ENCODE measurements around the gene LRP1B.
"Not testable (repeated sequence)": the region's sequence is repeated elsewhere in the genome, so short reads cannot be mapped to it uniquely, and the experiment has no call there.

The LRP1B gene

DNA sequence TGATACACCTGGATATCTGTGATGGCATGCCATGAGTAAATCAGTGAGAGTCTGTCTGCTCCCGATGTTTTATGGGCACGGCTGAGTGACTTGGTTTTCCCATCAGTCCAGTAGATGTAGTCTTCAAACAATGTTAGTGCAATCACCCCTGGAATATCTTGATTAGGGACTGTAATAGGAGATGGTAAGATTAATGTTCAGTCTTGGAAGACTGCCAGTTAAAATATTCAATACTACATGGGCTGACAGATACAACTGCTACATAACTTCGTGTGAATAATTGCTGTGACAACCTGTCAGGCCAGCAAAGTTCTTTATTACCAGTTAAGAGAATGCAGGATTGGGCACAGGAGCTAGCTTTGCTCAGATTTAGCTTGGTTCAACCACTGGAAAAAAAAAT is 1673.3 kb downstream of the LRP1B start:
- no peak for DNase-seq

DNA sequence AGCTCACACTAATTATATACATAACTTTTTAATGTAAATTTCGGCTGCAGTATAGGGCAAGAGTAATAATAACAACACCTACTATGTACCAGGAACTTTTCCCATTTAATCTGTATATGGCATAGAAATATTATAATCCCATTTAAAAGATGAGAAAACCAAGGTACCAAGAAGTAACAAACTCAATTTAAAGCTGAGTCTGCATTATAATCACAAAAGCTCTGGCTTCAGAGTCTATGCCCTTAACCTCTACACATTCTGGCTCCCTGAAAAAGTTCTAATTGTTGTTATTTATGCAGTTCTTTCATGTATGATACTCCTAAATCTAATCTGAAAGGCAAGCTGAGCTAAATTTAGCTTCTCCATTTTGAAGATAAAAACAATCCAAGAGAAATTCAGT is 1675.5 kb downstream of the LRP1B start:
- DNase-seq, result no peak

DNA sequence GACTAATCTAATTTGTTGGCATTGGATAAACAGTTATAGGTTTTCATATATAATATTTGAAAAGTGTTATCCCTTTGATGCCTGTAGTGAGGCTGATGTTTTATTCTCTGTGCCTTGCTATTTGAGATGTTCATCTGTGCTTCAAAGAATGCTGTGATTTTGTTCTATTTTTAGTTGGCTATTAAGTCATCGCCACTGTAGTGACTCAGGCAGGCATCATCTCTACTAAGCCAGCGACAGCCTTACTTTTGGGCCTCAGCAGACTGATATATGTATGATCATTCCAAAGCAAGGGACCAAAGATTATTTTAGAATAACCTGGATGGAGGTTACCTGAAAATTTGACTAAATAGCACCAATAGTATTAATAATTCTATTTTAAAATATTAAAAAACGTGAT is 1676.1 kb downstream of the LRP1B start:
- no peak for DNase-seq

DNA sequence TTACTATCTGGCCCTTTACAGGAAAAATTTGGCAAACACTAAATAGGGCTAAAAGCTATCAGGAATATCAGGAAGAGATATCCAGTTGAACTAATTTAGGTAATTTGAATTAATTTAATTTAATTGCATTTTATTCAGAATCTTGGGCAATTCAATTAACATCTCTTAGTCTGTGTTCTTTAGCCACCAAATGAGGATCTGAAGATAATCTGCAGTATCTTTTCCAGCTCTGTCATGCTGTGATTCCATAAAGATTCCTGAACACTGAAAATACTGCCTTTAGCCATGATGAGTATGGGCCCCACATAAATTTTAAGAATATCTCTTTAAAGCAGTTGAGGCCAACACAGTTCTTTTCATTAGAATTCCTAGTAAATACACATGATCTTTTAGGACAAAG is 1679.5 kb downstream of the LRP1B start:
- DNase-seq, result no peak

DNA sequence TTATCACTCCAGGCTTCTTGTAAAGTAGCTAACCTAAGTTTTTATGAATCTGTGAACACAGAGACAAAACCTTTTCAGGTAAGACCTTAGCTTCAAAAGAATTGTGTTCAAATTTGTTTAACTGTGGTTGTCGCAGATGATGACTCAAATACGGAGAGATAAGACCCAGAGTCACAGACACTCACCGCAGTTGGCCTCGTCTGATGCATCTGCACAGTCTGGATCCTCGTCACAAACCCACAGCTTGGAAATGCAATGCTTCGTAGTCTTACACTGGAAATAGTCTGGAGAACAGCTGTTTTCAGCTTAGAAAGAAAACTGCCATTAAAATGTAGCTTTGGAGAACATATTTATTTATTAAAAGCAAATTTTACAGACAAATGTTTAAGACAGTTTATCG is 1688.5 kb downstream of the LRP1B start:
- DNase-seq, result no peak

DNA sequence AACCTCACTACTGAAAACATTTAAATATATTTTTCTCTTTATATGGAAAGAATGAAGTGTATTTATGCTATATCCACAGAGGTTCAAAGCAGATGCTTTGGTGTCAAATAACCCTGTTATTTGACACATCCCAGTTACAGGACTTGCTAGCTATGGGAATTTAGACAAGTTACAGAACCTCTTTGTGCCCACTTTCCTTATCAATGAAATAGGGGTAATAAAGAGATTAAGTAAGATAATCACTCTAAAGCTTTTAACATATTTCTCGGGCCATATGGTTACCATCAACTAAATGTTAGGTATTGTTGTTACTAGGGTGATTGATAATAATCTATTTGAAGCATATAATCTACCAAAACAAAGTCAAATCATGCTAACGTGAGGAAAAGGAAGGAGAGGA is 1690.0 kb downstream of the LRP1B start:
- no peak for DNase-seq

DNA sequence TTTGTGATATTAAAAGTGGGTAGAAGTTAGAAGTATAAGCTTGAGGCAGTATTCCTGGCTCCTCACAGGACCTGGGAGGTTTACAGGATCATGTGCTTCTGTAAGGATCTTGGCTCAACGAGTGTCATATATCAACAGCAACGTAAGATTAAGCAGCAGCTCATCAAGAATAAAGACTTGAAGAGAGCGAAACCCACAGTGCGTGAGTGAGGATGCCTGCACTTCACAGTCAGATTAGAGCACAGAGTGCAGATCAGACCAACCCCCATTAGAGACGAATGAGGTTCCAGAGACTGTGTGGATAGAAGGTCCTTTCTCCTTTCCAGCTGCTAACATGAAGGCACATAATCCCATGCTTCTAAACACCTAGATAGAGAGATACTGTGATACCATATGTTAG is 1693.9 kb downstream of the LRP1B start:
- DNase-seq, result no peak

DNA sequence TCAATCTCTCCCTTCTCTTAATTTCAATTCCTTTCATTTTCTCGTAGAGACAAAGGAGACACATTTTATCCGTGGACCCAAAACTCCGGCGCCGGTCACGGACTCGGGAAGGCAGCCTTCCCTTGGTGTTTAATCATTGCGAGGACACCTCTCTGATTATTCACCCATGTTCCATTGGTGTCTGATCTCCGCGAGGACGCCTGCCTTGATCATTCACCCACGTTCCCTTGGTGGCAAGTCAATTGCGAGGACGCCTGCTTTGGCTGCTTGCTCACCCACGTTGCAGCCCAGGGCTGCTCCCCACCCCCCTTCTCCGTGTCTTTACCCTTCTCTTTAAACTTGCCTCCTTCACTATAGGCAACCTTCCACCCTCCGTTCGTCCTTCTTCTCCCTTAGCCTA is 1703.8 kb downstream of the LRP1B start:
- not testable (repeated sequence) for DNase-seq

DNA sequence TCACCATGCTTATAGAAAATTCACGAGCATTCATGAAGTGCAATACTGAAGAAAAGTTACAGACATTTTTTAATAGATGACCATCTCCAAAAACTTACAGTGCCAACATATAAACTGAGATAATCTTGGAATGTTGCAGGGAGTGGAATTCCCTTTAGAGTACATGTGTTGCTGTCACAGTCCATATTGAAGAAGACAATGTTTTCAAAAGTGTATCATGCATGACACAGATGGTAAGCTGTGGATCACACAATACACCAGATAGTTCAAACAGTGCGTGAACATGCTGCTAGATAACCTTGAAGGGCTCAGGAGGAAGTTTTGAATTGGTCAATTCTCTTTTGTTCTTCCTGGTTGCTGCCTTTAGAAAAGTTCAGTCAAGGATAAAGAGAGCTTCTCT is 1706.3 kb downstream of the LRP1B start:
- no peak for DNase-seq

DNA sequence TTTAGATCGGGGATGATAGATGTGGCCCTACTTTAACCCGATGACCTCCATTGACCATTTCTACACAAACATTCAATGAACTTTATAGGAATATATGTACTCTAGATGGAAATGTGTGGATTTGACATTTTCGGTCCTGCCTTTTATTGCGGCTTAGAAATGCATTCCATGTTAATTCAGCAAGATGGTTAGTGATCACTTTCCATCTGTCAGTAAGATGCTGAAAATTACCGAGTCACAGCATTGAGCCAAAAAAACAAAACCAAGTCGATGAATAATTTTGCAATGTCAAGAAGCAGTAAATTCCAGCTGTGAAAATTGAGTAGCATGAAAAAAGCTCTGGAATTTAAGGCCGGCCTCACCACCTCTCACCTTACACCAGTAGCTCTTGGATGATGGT is 1708.1 kb downstream of the LRP1B start:
- DNase-seq, result no peak

DNA sequence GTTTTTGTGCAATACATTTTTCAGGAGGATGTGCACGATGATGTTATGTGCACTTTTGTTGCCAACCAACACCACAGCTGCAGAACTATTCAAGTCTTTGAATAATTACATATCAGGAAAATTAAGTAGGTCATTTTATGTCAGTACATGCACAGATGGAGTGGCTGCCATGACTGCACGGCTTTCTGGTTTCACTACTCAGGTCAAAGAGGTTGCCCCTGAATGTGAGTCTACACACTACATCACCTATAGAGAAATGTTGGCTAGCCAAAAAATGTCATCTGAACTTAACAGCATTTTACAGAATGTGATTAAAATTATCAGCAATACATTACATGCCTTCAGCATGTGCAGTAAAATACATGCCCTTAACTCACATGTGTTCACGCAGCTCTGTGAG is 1713.3 kb downstream of the LRP1B start:
- DNase-seq, result no peak

DNA sequence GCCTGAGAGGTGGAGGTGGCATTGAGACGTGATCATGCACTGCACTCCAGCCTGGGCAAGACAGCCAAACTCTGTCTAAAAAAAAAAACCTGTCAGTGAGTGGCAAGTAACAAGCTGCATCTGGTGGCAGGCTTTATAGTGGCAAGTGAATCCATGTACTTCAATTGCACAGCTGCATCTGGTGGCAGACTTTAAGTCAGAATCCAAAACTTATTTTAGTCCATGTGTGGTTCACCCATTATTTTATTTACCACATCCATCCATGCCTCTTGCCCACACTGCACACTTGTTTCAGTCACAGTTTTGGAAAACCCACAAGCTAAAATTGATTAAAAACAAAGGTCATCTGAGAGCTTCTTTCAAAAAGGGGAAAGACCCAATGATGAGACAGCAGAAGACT is 1714.2 kb downstream of the LRP1B start:
- no peak for DNase-seq

DNA sequence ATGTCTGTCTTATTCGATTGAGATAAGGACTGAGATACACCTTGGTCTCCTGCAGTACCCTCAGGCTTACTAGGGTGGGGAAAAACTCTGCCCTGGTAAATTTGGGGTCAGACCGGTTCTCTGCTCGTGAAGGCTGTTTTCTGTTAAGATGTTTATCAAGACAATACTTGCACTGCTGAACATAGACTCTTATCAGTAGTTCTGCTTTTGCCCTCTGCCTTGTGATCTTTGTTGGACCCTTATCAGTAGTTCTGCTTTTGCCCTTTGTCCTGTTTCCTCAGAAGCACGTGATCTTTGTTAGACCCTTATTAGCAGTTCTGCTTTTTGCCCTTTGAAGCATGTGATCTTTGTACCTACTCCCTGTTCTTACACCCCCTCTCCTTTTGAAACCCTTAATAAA is 1715.8 kb downstream of the LRP1B start:
- not testable (repeated sequence) for DNase-seq

DNA sequence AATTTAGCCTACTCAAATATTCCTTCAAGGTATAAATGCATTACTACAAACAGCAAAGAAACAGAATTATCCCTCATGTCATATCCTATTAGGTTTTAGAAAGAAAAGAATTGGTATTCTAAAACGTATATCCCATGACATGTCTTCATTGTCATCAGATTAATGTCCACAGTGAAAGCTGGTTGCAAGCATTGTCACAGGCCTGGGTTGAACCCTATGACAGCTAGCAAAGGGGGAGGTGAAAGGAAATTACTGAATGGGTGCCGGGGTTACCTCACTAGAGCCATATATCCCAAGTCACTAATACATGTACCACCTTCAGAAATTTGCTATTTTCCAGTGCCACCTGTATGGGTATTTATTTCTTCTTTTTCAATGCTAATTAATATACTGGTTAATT is 1720.1 kb downstream of the LRP1B start:
- no peak for DNase-seq

DNA sequence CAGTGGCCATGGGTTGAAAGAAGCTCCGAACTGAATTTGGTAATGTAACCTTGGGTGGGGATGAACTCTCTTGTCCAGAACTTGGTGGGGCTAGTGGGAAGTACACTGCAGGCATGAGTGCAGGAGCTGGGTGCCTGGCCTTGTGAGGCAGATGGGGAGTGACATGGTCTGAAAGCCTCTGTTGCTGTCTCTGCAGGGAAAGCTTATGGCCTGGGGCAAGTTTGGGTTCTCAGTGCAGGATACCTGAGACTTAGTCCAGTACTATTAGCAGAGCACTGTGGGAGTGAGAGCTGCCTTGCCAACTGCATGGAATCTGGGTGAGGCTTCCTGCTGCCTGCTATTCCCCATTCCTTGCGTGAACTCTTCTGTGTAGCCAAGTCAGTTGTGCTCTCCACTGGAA is 1729.8 kb downstream of the LRP1B start:
- no peak for DNase-seq

DNA sequence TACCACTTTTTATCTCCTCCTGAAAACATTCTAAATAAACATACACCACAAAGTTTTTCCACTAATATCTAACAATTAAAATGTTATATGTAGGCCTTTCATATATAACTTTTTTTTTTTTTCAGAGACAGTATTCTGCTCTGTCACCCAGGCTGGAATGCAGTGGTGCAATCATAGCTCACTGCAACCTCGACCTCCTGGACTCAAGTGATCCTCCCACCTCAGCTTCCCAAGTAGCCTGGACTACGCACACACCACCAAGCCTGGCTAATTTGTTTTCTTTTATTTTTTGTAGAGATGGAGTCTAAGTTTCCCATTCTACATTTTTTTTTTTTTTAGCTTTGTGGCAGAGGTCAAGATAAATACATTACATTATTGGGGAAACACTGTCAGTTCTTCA is 1738.0 kb downstream of the LRP1B start:
- DNase-seq, result no peak

DNA sequence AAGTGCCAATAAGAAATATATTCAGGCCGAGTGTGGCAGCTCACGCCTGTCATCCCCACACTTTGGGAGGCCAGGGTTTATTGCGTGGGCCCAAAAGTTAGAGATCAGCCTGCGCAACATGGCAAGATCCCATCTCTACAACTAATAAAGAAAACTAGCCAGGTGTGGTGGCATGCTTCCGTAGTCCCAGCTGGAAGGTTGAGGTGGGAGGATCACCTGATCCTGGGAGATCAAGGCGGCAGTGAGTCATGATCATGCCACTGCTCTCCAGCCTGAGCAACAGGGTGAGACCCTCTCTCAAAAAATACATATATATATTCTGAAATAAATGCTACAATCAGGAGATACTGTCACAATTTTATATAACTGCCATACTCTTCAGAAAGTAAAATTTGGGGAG is 1745.9 kb downstream of the LRP1B start:
- DNase-seq, result no peak

DNA sequence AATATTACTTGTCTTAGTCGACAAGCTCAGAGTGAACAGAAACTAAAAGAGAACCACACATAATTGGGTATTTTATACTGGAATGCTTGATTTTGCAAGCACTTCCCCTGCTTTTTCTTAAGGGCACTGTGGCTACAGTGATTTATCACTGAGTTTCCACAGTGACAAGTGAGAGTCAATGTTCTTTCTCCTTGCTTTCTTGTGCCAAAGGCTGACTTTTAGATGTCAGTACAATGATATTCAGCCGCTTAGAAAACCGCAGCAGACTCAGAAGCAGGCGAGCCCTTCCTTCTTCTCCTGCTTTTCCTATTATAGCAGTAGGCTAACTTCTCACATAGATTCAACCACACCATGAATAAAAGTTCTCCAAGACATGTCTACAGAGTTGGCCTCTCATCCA is 1747.0 kb downstream of the LRP1B start:
- no peak for DNase-seq

DNA sequence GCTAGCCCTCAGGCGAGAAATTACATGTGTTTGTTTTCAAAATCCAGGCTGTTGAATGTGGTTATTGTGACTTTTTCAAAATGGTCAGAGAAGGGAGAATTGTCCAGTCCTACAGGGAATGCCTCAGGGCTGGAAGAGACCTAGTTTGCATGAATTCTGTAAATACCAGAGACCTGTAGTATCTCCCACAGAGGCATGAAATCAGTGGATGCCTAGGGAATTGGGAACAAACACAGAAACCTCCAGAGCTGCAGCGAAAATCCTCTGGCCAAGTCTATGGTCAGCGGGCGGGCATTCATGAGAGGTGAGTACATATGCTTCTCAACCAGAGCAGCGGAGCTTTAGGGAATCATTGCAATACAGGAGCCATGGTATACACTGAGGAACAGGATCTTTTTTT is 1754.1 kb downstream of the LRP1B start:
- DNase-seq, result no peak

DNA sequence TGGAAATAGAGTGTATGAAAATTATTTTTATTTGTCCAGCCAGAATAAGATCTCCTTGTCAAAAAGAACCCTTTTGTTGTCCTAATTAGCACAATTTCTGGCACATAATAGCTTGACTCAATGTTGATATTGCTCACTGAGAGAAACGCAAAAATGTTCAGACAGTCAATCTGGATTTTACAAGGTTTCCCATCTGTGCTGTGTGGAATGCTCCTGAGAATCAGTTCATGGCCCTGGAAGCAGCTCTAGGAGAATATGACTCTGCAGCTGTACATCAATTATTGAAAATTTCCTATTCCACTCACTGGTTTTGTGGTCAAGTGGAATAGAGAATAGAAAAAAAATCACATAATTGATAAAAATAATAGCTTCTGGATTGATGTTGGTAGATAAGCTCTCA is 1767.7 kb downstream of the LRP1B start:
- no peak for DNase-seq

DNA sequence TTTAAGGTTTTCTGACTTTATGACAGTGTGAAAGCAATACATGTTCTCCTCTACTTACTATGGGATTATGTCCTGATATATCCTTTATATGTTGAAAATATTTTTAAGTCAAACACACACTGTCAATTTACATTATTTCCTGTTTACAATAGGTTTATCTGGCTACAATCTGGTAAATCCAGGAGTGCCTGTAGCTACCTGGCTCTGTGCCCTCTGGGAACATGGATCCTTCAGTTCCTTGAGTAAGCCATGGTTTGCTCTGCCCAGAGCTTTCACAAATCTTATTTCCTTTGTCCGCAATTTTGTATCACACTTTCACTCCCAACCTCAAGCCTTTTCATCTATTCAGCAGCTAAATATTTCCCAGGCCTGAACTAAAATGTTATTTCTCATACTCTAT is 1768.5 kb downstream of the LRP1B start:
- no peak for DNase-seq

DNA sequence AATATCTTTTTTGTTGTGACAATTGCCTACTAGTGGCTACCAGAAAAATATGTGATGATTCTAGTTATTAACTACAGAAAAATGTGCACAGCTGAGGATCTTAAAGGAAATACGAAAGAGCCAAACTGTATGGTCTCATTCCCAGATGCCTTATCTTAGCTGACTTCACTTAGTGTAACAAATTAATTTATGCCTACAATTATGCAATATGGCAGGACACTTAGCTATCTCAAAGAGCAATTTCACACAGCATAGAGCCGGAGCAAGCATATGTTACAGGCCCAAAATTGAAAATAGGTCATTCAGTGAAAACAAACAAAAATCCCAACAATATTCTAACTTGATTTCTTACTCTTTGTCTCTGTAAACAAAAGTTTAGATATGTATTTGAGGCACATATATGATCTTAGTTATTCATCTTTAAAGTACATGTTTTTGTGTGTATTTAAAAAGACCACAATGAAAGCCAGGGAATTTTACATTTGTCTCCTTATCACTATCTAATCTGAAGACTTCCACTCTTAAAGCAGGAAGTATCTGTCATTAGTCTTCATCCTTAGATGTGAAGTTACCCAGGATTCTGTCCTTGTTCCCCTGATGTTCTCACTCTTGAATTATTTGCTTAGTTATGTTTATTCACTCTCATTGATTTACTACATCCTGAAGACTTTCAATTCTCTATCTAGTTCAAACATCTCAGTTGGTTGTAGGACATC is 1771.6 kb downstream of the LRP1B start:
- DNase-seq, result no peak

DNA sequence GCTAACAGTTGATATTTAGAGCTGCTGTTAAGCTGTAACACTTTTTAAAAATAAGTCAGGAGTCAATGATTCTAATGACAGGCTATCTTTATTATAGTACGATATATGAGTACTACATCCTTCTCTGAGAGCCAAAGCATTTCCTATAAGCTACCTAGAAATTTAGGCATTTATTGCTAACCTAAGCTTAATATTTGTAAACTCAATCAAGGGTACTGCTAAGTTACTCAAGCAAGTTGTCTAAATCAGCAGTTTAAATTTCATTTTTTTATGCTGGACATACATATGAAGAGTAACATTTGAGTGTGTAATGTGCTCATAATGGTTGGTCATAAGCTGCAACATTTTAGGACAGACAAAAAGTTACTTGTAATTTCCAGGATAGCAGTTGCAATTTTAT is 1774.1 kb downstream of the LRP1B start:
- DNase-seq, result no peak

DNA sequence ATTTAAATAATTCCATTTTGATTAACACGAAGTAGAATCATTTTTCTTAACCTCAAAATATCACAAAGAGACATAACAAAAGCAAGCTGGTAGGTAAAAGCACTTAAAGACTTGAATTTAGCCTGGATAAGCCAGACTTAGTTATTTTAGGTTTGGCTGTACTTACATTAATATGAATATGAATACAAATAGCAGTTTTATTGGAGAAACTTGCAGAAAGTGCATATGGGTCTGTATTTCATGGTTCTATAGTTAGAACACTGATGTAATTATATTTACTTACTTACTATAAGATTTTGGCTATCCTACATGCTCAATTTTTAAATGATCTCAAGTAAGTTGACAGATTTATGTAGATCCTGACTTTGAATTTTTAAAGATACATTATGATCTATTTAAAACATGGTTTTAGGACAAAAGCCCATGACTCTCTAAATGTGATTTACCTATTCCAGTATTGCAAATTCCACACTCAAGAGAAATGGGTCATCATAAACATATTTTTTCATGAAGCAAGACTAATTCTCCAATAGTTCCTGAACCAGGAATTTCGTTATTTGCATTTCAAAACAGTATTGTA is 1775.2 kb downstream of the LRP1B start:
- no peak for DNase-seq

DNA sequence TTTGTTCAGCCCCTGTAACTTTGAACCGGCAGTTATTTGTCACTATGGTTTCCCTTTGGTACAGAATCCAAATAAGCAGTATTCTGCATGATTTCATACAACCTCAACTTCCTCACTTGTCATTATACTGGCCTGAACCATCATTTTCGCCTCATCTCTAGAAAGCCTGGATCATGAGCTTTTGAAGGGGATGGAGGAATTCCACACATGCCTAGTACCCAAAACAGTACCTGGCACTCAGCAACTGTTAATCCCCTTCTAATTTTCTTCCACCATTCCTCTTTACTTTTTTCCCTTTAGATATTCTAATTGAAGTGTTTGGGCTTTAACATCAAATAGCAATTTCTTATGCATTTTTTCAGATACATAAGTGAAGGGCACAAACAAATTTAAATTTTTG is 1776.3 kb downstream of the LRP1B start:
- DNase-seq, result no peak
